ENCODE data around the gene RAB11FIP2.

- TF ChIP-seq POLR2AphosphoS5 (IDR thresholded peaks at IDR 0.05) (no peak), CTCF (IDR thresholded peaks at IDR 0.05) (no peak), POLR2A (IDR thresholded peaks at IDR 0.05) (no peak)
Observed at GRCh38 chr10:117956972-117957371, 89.8 kb downstream of the RAB11FIP2 start.
